SK-MEL-5 (cell line): ENCODE data around the gene SIRT1. TPM values are rescaled to one million over a fixed set of nuclear protein-coding genes. Genes with fewer than 3 reads are reported as not detected.
"Not testable (repeated sequence)": the region's sequence is repeated elsewhere in the genome, so short reads cannot be mapped to it uniquely, and the experiment has no call there.

ENCODE experiments used
- DNase-seq: peaks from one replicate; pipeline ENCODE4 v3.0.0-alpha.2; 2016; ENCODE audit warnings: low read depth, low spot score
- in situ Hi-C: cut with HindIII; loops from 2 replicates; pipeline ENCODE4 v1.10.0; 2016; ENCODE audit warnings: low sequenced_read_pairs, high pct_unique_total_duplicates, low pct_unique_long_range_greater_than_20kb
- total RNA-seq: library from RNA; depleted of rRNA; stranded (reverse); fragments of >200 nt; shearing (Covaris generic); gene quantifications from 2 replicates; pipeline ENCODE4 v1.2.3, GENCODE V29; 2014

Gene SIRT1
- total RNA-seq, 1 experiment from 2014 or later, result 13.7 TPM

DNA sequence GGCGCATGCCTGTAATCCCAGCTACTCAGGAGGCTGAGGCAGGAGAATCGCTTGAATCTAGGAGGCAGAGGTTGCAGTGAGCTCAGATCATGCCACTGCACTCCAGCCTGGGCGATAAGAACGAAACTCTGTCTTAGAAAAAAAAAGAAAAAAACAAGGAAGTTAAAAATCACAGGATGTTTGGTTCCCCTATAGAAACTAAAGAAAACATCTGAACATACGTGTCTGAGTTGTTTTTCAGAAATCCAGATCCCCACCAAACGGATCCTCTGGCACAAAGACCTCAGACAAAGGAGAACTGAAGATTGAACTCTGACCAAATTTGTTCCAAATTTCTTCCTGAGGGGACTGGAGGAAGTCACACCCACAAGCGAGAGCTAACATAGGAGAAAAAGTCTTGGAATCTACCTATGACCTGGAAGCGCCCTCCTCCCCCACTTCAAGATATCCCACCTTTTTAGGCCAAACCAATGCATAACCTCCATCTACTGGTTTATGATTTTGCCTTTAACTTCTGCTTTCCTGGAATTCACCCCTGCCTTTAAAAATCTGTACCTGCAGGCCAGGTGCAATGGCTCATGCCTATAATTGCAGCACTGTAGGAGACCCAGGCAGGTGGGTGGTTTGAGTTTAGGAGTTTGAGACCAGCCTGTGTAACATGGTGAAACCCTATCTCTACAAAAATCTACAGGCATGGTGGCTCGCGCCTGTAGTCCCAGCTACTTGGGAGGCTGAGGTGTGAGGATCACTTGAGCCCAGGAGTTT is 19.7 kb upstream of the SIRT1 start:
- in situ Hi-C loops, result no loop called here
- no peak for DNase-seq

DNA sequence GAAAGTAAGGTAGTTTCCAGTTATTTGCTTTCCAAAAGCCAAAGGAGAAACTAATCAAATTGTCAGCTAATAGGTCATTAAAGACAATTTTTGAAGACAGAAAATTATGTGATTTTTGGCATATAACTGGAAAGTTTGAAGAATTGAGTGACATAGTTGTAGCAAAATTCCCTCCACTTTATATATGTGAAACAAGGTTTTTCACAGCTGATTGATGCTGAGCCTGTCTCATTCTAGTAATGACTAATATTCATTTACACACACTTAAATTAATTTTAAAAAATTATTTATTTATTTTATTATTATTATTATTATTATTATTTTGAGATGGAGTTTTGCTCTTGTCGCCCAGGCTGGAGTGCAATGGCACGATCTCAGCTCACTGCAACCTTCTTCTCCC is 16.3 kb upstream of the SIRT1 start:
- DNase-seq, result no peak
- in situ Hi-C loops, result no loop called here

DNA sequence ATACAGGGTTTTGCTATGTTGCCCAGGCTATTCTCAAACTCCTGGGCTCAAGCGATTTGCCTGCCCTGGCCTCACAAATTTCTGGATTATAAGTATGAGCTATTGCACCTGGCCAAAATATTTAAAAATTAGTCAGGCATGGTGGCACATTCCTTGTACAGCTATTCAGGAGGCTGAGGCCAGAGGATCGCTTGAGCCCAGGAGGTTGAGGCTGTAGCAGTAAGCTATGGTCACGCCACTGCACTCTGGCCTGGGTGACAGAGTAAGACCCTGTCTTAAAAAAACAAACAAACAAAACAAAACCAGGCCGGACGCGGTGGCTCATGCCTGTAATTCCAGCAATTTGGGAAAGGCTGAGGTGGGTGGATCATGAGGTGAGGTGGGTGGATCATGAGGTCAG is 14.5 kb upstream of the SIRT1 start:
- in situ Hi-C loops, result no loop called here
- DNase-seq, result no peak

DNA sequence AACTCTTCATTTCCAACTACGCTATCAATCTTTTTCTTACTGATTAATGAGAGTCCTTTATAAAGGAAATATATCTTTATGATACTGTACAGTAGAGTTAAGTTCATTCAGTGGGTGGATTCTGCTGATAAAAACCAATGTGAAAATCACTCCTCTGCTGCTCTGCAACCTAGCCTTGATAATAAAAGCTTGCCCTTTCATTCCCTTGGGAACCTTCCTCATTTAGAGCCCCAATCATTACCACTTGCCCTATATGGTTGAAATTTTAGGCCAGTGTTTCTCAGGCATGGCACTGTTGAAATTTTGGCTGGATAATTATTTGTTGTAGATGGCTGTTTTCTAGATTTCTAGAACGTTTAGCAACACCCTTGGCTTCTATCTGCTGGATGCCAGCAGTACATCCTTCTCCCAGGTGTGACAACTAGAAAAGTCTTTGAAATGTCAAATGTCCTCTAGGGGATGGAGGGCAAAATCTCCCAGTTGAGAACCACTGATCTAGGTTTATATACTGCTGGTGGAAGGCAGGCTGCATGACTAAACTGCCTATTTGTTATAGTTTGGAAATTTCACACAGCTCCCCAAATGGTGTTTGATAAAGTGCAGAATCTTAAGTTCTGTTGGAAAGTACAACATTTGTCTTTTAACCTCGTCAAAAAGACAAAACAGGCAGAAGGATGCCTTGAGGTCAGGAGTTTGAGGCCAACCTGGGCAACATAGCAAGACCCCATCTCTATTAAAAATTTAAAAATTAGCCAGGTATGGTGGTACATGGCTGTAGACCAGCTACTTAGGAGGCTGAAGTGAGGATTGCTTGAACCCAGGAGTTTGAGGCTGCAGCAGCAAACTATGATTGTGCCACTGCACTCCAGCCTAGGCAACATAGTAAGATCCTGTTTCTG is 8.9 kb upstream of the SIRT1 start:
- in situ Hi-C loops, result no loop called here
- DNase-seq, result no peak

DNA sequence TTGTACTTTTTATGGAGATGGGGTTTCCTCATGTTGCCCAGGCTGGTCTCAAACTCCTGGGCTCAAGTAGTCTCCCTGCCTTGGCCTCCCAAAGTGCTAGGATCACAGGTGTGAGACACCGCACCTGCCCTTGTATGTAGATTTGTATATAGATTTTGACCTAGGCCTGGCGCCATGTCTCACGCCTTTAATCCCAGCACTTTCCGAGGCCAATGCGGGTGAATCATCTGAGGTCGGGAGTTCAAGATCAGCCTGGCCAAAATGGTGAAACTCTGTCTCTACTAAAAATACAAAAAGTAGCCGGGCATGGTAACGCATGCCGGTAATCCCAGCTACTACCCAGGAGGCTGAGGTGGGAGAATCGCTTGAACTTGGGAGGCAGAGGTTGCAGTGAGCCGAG is 7.0 kb upstream of the SIRT1 start:
- in situ Hi-C loops, DNase-seq: not testable (repeated sequence)

DNA sequence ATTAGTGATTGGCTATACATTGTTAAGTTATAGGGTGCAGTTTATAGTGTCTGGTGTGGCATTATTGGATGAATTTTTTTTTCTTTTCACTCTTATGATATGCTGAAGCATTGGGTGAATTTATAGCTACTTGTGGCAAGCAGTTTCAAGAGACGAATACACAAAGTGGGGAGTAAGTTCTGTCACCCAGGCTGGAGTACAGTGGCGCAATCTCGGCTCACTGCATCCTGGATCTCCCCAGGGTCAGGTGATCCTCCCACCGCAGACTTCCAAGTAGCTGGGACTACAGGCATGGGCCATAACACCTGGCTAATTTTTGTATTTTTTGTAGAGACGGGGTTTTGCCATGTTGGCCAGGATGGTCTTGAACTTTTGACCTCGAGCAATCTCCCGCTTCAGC is 6.3 kb upstream of the SIRT1 start:
- in situ Hi-C loops, result no loop called here
- no peak for DNase-seq

DNA sequence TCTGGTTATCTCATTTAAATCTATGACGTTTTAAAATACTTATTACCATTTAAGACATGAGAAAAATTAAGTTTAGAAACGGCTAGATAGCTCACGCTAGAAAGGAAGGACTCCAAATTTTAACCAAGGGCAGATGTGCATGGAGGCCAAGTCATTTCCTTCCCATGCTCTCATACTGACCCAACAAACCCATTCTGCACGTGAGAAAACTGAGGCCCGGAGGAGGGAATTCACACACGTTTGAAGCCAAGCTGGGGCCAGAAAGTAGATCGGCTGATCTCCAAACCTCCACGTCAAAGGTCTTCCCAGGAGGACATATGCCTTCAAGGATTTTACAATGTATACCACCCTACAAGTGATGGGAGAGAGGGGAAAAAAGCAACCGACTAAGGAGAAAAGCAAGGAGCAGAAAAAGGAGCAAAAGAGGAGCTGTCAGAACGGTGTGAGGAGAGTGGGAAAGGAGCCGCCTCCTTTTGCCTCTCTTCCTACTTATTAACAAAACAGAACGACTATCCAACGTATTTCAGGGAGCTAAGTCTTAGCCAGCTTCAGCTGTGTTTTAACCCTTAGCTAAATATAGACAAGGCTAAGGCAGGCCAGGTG is 645 bp upstream of the SIRT1 start:
- DNase-seq, result no peak
- in situ Hi-C loops, result no loop called here

DNA sequence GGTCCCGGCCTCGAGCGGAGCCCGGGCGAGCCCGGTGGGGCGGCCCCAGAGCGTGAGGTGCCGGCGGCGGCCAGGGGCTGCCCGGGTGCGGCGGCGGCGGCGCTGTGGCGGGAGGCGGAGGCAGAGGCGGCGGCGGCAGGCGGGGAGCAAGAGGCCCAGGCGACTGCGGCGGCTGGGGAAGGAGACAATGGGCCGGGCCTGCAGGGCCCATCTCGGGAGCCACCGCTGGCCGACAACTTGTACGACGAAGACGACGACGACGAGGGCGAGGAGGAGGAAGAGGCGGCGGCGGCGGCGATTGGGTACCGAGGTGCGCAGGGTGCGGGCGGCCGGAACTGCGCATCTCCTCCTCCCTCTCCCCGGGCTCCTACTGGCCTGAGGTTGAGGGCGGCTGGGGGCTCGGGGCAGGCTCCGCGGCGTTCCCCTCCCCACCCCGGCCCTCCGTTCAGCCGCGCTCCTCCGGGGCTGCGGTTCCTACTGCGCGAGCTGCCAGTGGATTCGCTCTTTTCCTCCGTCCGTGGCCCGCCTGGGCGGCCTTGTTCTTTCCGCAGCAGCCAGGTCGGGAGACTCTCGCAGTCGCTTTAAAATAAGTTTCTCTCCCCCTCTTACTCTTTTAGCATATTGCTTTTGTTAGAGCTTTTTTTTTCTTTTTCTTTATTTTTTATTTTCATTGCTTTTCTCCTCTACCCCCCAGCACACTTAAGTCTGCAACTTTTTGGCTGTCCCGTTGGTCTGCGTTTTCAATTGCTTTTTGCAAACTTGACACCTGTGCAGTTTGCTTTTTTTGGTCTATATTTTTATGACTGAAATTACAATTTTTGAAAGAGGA is 600 bp downstream of the SIRT1 start:
- peak; percentile 69 for DNase-seq
- in situ Hi-C loops, result no loop called here

DNA sequence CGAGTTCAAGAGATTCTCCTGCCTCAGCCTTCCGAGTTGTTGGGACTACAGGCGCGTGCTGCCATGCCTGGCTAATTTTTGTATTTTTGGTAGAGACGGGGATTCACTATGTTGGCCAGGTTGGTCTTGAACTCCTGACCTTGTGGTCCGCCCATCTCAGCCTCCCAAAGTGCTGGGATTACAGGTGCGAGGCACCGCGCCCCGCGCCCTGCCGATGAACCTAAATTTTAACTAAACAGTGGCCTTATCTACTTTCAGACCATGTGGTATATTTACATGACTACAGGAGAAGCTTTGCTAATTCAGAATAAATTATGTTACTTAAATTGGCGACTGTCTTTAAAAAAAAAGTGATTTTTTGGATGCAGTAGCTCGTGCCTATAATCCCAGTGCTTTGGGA is 9.2 kb downstream of the SIRT1 start:
- in situ Hi-C loops, result no loop called here
- no peak for DNase-seq

DNA sequence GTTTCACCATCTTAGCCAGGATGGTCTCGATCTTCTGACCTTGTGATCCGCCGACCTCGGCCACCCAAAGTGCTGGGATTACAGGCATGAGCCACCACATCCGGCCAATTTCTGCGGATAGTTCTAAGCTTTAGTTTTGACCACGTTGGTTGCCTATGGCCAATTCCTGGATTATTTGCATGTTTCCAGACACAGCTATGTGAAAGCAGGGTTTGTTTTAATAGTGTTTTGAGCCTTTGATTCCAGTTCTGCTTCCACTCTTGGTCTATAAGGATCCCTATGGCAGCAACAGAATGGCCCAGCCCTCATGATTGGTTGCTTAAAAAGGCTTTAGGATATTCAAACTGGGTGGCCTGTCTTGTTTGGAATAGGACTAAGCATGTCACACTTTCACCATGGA is 19.1 kb downstream of the SIRT1 start:
- peak; percentile 22 for DNase-seq
- in situ Hi-C loops, result no loop called here

DNA sequence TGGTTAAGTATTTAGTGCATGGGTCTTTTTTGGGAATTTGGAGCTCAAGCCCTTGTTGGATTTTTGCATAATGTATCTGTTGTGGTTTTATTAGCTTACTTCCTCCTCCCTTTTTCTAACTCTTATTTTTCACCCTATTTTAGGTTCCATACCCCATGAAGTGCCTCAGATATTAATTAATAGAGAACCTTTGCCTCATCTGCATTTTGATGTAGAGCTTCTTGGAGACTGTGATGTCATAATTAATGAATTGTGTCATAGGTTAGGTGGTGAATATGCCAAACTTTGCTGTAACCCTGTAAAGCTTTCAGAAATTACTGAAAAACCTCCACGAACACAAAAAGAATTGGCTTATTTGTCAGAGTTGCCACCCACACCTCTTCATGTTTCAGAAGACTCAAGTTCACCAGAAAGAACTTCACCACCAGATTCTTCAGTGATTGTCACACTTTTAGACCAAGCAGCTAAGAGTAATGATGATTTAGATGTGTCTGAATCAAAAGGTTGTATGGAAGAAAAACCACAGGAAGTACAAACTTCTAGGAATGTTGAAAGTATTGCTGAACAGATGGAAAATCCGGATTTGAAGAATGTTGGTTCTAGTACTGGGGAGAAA is 28.0 kb downstream of the SIRT1 start:
- no peak for DNase-seq
- in situ Hi-C loops, result no loop called here

DNA sequence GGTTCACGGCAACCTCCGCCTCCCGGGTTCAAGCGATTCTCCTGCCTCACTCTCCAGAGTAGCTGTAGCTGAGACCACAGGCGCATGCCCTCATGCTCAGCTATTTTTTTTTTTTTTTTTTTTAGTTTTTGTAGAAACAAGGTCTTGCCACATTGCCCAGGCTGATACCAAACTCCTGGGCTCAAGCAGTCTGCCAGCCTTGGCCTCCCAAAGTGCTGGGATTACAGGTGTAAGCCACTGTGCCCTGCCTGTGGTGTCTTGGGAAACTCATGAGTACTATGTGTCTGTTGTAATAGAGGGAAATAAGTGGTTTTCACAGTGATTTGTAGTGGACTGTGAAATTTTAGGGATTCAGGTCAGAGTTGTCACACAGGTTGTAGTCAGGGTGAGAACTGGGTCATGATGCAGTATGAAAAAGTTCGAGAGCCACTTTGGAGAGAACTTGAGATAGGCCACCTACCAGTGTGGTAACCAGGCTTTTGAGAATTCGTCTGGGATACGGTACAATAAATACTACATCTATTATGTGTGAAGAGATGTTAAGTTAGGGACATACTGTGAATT is 30.4 kb downstream of the SIRT1 start:
- DNase-seq, result no peak
- in situ Hi-C loops, result no loop called here

DNA sequence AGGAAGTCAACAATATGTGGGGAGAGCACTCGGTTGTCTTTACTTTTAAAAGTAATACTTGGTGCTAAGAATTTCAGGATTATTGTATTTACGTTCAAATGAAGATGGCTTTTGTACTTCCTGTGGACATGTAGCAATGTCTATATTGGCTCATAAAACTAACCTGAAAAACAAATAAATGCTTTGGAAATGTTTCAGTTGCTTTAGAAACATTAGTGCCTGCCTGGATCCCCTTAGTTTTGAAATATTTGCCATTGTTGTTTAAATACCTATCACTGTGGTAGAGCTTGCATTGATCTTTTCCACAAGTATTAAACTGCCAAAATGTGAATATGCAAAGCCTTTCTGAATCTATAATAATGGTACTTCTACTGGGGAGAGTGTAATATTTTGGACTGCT is 32.7 kb downstream of the SIRT1 start:
- in situ Hi-C loops, result no loop called here
- DNase-seq, result no peak

DNA sequence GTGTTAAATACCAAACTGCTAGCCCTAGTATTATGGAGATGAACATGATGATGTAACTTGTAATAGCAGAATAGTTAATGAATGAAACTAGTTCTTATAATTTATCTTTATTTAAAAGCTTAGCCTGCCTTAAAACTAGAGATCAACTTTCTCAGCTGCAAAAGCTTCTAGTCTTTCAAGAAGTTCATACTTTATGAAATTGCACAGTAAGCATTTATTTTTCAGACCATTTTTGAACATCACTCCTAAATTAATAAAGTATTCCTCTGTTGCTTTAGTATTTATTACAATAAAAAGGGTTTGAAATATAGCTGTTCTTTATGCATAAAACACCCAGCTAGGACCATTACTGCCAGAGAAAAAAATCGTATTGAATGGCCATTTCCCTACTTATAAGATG is 33.2 kb downstream of the SIRT1 start:
- in situ Hi-C loops, result no loop called here
- no peak for DNase-seq

DNA sequence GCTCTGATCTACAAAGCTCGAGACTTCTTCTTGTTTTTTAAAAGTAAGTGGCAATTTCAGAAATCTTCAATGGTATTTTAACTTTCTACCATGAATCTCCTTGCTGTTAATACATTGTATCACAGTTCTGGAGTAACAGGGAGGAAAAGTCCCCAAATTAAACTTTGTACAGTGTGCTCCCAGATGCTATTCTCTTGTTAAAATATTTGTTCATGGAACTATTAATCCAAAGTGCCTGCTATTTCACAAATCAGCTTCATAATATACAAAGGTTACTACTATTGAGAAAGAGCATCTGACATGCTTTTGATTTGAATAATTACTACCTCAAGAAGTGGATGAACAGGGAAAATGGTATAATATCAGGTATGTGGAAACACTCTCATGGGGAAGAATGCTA is 36.6 kb downstream of the SIRT1 start:
- in situ Hi-C loops, result no loop called here
- no peak for DNase-seq

DNA sequence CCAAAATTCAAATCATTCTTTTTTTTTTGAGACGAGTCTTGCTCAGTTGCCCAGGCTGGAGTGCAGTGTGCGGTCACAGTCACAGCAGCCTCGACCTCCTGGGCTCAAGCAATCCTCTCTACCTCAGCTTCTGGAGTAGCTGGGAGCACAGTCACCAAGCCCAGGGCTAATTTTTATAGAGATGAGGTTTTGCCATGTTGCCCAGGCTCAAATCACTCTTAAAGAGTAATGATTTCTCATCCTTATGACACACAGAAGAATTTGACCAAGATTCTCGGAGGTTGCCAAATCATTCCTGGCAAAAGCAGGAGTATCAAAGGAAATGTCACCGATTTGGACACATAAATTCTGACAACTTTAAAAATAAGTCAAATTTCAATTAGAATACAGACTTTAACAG is 39.1 kb downstream of the SIRT1 start:
- DNase-seq, result no peak
- in situ Hi-C loops, result no loop called here

DNA sequence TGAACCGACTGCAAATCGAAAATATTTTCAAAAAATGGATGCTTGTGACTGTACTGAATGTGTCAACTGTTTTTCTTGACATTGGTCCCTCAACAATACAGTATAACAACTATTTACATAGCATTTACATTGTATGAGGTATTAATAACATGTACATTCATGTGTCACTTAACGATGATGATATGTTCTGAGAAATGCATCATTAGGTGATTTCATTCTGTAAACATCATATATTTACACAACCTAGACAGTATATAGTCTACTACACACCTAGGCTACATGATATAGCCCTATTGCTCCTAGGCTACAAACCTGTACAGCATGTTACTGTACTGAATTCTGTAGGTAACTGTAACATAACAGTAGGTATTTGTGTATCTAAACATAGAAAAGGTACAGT is 39.7 kb downstream of the SIRT1 start:
- in situ Hi-C loops, result no loop called here
- no peak for DNase-seq
